Calu3 (cell line): ENCODE measurements around the gene FREY1. TPM values are rescaled to one million over a fixed set of nuclear protein-coding genes. Genes with fewer than 3 reads are reported as not detected.
A peak's percentile ranks its signal among the peaks of the same experiment; 100 is the strongest.

Source experiments
- BruUV-seq: library from RNA; stranded (reverse); fragments of 400-500 nt; replicated peaks from 2 replicates; lab custom pipeline; 2021; lab: Mats Ljungman, UMichigan
- CTCF ChIA-PET: fragments of 300-600 bp; sonication (Branson Sonifier 250); formaldehyde crosslinking; loops from one replicate; lab custom pipeline; 2022; ENCODE audit warnings: antibody characterized with exemption; lab: Charles Lee
- DNase-seq: peaks from one replicate; pipeline ENCODE4 v3.0.0; 2022
- H3K27ac Mint-ChIP-seq: one replicate; pipeline ENCODE4 v1.8.0; 2022; ENCODE audit warnings: mixed read lengths; ENCODE audit not compliant: unreplicated experiment
- H3K27me3 Mint-ChIP-seq: one replicate; pipeline ENCODE4 v1.8.0; 2022; ENCODE audit warnings: mixed read lengths; ENCODE audit not compliant: unreplicated experiment
- H3K36me3 Mint-ChIP-seq: one replicate; pipeline ENCODE4 v1.8.0; 2022; ENCODE audit warnings: mild to moderate bottlenecking, moderate library complexity, mixed read lengths; ENCODE audit not compliant: insufficient read depth, unreplicated experiment
- H3K4me1 Mint-ChIP-seq: one replicate; pipeline ENCODE4 v1.8.0; 2022; ENCODE audit warnings: mild to moderate bottlenecking, low read depth, mixed read lengths; ENCODE audit not compliant: unreplicated experiment
- H3K4me3 Mint-ChIP-seq: one replicate; pipeline ENCODE4 v1.8.0; 2022; ENCODE audit warnings: mild to moderate bottlenecking, low read depth, moderate library complexity, mixed read lengths; ENCODE audit not compliant: unreplicated experiment
- H3K9me3 Mint-ChIP-seq: one replicate; pipeline ENCODE4 v1.8.0; 2022; ENCODE audit warnings: low read depth, mixed read lengths; ENCODE audit not compliant: unreplicated experiment
- CTCF ChIP-seq: fragments of 200-600 bp; IDR thresholded peaks from one replicate; pipeline ENCODE4 v1.8.0; 2022; ENCODE audit warnings: antibody characterized with exemption; ENCODE audit not compliant: unreplicated experiment
- intact Hi-C: fragments of 100-400 bp; cut with micrococcal nuclease; formaldehyde crosslinking; loops from one replicate; pipeline ENCODE4 v1.10.0; 2022; ENCODE audit not compliant: unreplicated experiment
- total RNA-seq: library from RNA; stranded (reverse); gene quantifications from 2 replicates; pipeline ENCODE4 v1.2.3, GENCODE V29; 2022

Gene FREY1
- total RNA-seq, 1 experiment from 2014 or later = 0.99 TPM

- Mint-ChIP-seq H3K36me3 (peaks cover 17% of the 10 kb centered on the region), H3K9me3 (no peaks in the 10 kb centered on the region), H3K4me3 (peak overlapping the region; percentile 50), H3K4me1 (no peaks in the 10 kb centered on the region), H3K27ac (no peak overlapping the region), H3K27me3 (peaks cover 22% of the 10 kb centered on the region)
- BruUV-seq = no TSS peak
- intact Hi-C loops = no loop called here
- no peak for TF ChIP-seq CTCF
- no peak for DNase-seq
- CTCF ChIA-PET = no interaction called here
These were observed 22.4 kb downstream of the FREY1 start for GRCh38 chr11:45884596-45885185.

- H3K27ac Mint-ChIP-seq = no peak overlapping the region
- no peak for TF ChIP-seq CTCF
- no peak overlapping the region for H3K4me3 Mint-ChIP-seq
- no TSS peak for BruUV-seq
- CTCF ChIA-PET = interaction anchor here (0.5 kb wide), 1 partner anchor 1675 kb away, joined by 3 read pairs; no protein-coding TSS in a partner anchor
- peaks cover 13% of the 10 kb centered on the region for H3K27me3 Mint-ChIP-seq
- no peaks in the 10 kb centered on the region for H3K4me1 Mint-ChIP-seq
- intact Hi-C loops = no loop called here
- DNase-seq = no peak
- H3K9me3 Mint-ChIP-seq = no peaks in the 10 kb centered on the region
- H3K36me3 Mint-ChIP-seq = peaks cover 17% of the 10 kb centered on the region
These were observed 25.2 kb downstream of the FREY1 start for GRCh38 chr11:45881708-45882368.

- Mint-ChIP-seq H3K9me3 (no peaks in the 10 kb centered on the region), H3K36me3 (peaks cover 17% of the 10 kb centered on the region), H3K4me1 (no peaks in the 10 kb centered on the region), H3K27ac (no peak overlapping the region), H3K4me3 (no peak overlapping the region), H3K27me3 (peaks cover 13% of the 10 kb centered on the region)
- no peak for TF ChIP-seq CTCF
- intact Hi-C loops = no loop called here
- DNase-seq = no peak
- CTCF ChIA-PET = interaction anchor here (0.5 kb wide), 1 partner anchor 1676 kb away, joined by 3 read pairs; no protein-coding TSS in a partner anchor
- BruUV-seq = no TSS peak
These were observed 26.1 kb downstream of the FREY1 start for GRCh38 chr11:45880772-45881570.

- no peaks in the 10 kb centered on the region for H3K9me3 Mint-ChIP-seq
- DNase-seq = no peak
- H3K4me1 Mint-ChIP-seq = no peaks in the 10 kb centered on the region
- H3K36me3 Mint-ChIP-seq = peaks cover 13% of the 10 kb centered on the region
- peaks cover 11% of the 10 kb centered on the region for H3K27me3 Mint-ChIP-seq
- H3K4me3 Mint-ChIP-seq = no peak overlapping the region
- TF ChIP-seq CTCF = no peak
- CTCF ChIA-PET = no interaction called here
- no peak overlapping the region for H3K27ac Mint-ChIP-seq
- no TSS peak for BruUV-seq
- intact Hi-C loops = no loop called here
These were observed 27.0 kb downstream of the FREY1 start for GRCh38 chr11:45879803-45880686.
